Mesothelial cell of epicardium (in vitro differentiated cells): Measurements from ENCODE around the gene SH3GL3. TPM values are rescaled to one million over a fixed set of nuclear protein-coding genes. Genes with fewer than 3 reads are reported as not detected.

Experiments used
- DNase-seq, 2 experiments: peaks; one replicate each; pipeline ENCODE4 v3.0.0; 2021; ENCODE audit warnings: low spot score in 2 of 2; ENCODE audit not compliant: unreplicated experiment in 2 of 2
- H3K27ac Mint-ChIP-seq: 2 replicates; pipeline ENCODE4 v1.8.0; 2021; ENCODE audit warnings: mixed read lengths
- H3K27me3 Mint-ChIP-seq: 2 replicates; pipeline ENCODE4 v1.8.0; 2021; ENCODE audit warnings: low read depth, mixed read lengths
- H3K36me3 Mint-ChIP-seq: 2 replicates; pipeline ENCODE4 v1.8.0; 2021; ENCODE audit warnings: mixed read lengths
- H3K4me1 Mint-ChIP-seq: 2 replicates; pipeline ENCODE4 v1.8.0; 2021; ENCODE audit warnings: mixed read lengths
- H3K4me3 Mint-ChIP-seq: 2 replicates; pipeline ENCODE4 v1.8.0; 2021; ENCODE audit warnings: mild to moderate bottlenecking, moderate library complexity, mixed read lengths
- H3K9me3 Mint-ChIP-seq: 2 replicates; pipeline ENCODE4 v1.8.0; 2021; ENCODE audit warnings: mixed read lengths
- CTCF ChIP-seq: fragments of 200-600 bp; sonication (generic); IDR thresholded peaks from one replicate; pipeline ENCODE4 v1.5.0; 2021; ENCODE audit warnings: antibody characterized with exemption; ENCODE audit not compliant: unreplicated experiment
- total RNA-seq: library from RNA; stranded (reverse); gene quantifications from 3 replicates; pipeline ENCODE4 v1.2.1, GENCODE V29; 2021

SH3GL3 gene
- total RNA-seq, 1 donor from 2014 or later = 6.1 TPM

GRCh38 chr15:83475551-83475950, 28.4 kb downstream of the SH3GL3 start:
- no peak for DNase-seq

GRCh38 chr15:83476066-83476465, 28.9 kb downstream of the SH3GL3 start:
- H3K9me3 Mint-ChIP-seq = peaks cover 7% of the 10 kb centered on the region
- H3K27me3 Mint-ChIP-seq = no peaks in the 10 kb centered on the region
- H3K4me1 Mint-ChIP-seq = peaks cover 4% of the 10 kb centered on the region
- H3K36me3 Mint-ChIP-seq = peaks cover 4% of the 10 kb centered on the region
- H3K27ac Mint-ChIP-seq = no peak overlapping the region
- no peak for DNase-seq
- no peak for TF ChIP-seq CTCF
- H3K4me3 Mint-ChIP-seq = no peak overlapping the region

More at GRCh38 chr15:83475551-83475950, 28.4 kb downstream of the SH3GL3 start:
- H3K4me1 Mint-ChIP-seq = peaks cover 4% of the 10 kb centered on the region
- H3K27me3 Mint-ChIP-seq = no peaks in the 10 kb centered on the region
- peaks cover 4% of the 10 kb centered on the region for H3K36me3 Mint-ChIP-seq
- H3K4me3 Mint-ChIP-seq = no peak overlapping the region
- H3K9me3 Mint-ChIP-seq = peaks cover 9% of the 10 kb centered on the region
- no peak for TF ChIP-seq CTCF
- no peak overlapping the region for H3K27ac Mint-ChIP-seq

- Mint-ChIP-seq H3K4me3 (no peak overlapping the region), H3K4me1 (peaks cover 4% of the 10 kb centered on the region), H3K36me3 (peaks cover 4% of the 10 kb centered on the region), H3K27me3 (no peaks in the 10 kb centered on the region), H3K9me3 (peaks cover 7% of the 10 kb centered on the region), H3K27ac (no peak overlapping the region)
- TF ChIP-seq CTCF = no peak
- DNase-seq = no peak
Measured at GRCh38 chr15:83476708-83477107, 29.6 kb downstream of the SH3GL3 start.

- H3K4me1 Mint-ChIP-seq = peaks cover 4% of the 10 kb centered on the region
- peaks cover 4% of the 10 kb centered on the region for H3K9me3 Mint-ChIP-seq
- H3K36me3 Mint-ChIP-seq = peaks cover 3% of the 10 kb centered on the region
- H3K27ac Mint-ChIP-seq = no peak overlapping the region
- no peak for DNase-seq
- no peaks in the 10 kb centered on the region for H3K27me3 Mint-ChIP-seq
- H3K4me3 Mint-ChIP-seq = no peak overlapping the region
- no peak for TF ChIP-seq CTCF
Measured at GRCh38 chr15:83477172-83477807, 30.1 kb downstream of the SH3GL3 start.

- peaks cover 2% of the 10 kb centered on the region for H3K9me3 Mint-ChIP-seq
- DNase-seq = no peak
- H3K27ac Mint-ChIP-seq = no peak overlapping the region
- no peak for TF ChIP-seq CTCF
- no peaks in the 10 kb centered on the region for H3K27me3 Mint-ChIP-seq
- no peak overlapping the region for H3K4me3 Mint-ChIP-seq
- H3K36me3 Mint-ChIP-seq = peaks cover under 1% of the 10 kb centered on the region
- H3K4me1 Mint-ChIP-seq = peaks cover 4% of the 10 kb centered on the region
Measured at GRCh38 chr15:83477808-83478537, 30.8 kb downstream of the SH3GL3 start.
